Measurements from ENCODE around the gene U2AF2. TPM values are rescaled to one million over a fixed set of nuclear protein-coding genes. Genes with fewer than 3 reads are reported as not detected.

U2AF2 gene
- total RNA-seq, 2 experiments from 2014 or later, result 211 to 264 TPM

DNA sequence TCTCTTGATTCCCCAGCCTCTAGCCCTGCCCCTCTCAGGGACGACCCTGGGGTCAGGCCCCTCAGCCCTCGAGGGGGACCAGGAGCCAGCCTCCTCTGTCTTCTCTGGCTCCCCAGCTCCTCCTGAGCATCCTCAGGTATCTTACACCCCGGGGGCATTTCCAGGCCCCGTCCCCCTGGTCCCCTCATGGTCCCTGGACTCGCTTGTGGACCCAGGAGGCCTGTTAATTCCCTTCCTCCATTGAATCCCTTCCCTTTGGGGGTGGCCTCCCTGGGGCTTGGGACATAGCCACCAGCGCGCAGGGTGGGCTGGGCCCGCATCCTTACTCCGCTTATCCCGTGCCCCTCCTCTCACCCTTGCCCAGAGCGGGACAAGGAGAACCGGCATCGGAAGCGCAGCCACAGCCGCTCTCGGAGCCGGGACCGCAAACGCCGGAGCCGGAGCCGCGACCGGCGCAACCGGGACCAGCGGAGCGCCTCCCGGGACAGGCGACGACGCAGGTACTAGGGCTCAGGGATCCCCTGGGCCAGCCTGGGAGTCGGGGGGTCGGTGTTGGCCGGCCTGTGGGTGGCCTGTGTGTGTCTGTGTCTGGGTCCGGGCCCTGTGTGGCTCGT is 4.1 kb downstream of the U2AF2 start:
- POLR2A ChIA-PET, result no interaction called here
- Histone ChIP-seq H3K27ac (ENCODE audit: low read depth, low read length, poor library complexity, severe bottlenecking) (peak overlapping the region; percentile 90), H3K4me1 (ENCODE audit: insufficient read depth, low read length, poor library complexity, severe bottlenecking) (peaks cover 30% of the 10 kb centered on the region)

DNA sequence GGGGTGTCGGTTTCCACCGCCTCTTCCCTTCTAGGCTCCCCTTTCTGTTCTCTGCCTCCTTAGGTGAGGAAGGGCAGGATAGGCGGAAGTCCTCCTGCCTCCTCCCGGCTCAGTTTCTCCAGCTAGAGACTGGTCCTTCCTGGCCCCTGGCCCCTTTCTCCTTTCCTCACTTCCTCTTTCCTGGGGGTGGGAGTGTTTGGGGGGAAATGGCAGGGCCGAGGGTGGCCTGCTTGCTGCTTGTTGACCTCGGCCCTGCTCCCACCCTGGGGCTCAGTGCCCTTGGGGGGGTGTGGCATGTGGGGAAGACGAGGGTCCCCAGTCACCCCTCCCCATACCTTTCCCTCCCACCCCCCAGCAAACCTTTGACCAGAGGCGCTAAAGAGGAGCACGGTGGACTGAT is 5.0 kb downstream of the U2AF2 start:
- DNase-seq (ENCODE audit: low spot score), result no peak
- Histone ChIP-seq H3K9me3 (ENCODE audit: low read length) (no peaks in the 10 kb centered on the region), H3K36me3 (ENCODE audit: insufficient read depth, low read length) (peaks cover 93% of the 10 kb centered on the region), H3K9me2 (ENCODE audit: insufficient read depth, low read length) (no peaks in the 10 kb centered on the region), H3K27ac (ENCODE audit: low read depth, low read length, poor library complexity, severe bottlenecking) (peak overlapping the region; percentile 5), H3K4me1 (ENCODE audit: insufficient read depth, low read length, poor library complexity, severe bottlenecking) (peaks cover 30% of the 10 kb centered on the region), H4K20me1 (ENCODE audit: insufficient read depth, low read length) (peaks cover 42% of the 10 kb centered on the region), H3K4me2 (ENCODE audit: low read length) (no peak overlapping the region), H3K4me3 (ENCODE audit: low read depth, low read length, poor library complexity, severe bottlenecking) (no peak overlapping the region), H2AFZ (ENCODE audit: low read length) (no peak overlapping the region), H3K79me2 (ENCODE audit: insufficient read depth, low read depth, low read length) (peaks cover 81% of the 10 kb centered on the region)
- BruUV-seq (replicated peaks), result no TSS peak
- intact Hi-C loops (cut with micrococcal nuclease; ENCODE audit: unreplicated experiment), result no loop called here
- ChIA-PET POLR2A (no interaction called here), CTCF (ENCODE audit: unreplicated experiment) (no interaction called here)
- no peak for TF ChIP-seq EZH2phosphoT487 (IDR thresholded peaks at IDR 0.05; ENCODE audit: borderline replicate concordance, low read depth, low read length)
- TF ChIP-seq, protein P1, sequence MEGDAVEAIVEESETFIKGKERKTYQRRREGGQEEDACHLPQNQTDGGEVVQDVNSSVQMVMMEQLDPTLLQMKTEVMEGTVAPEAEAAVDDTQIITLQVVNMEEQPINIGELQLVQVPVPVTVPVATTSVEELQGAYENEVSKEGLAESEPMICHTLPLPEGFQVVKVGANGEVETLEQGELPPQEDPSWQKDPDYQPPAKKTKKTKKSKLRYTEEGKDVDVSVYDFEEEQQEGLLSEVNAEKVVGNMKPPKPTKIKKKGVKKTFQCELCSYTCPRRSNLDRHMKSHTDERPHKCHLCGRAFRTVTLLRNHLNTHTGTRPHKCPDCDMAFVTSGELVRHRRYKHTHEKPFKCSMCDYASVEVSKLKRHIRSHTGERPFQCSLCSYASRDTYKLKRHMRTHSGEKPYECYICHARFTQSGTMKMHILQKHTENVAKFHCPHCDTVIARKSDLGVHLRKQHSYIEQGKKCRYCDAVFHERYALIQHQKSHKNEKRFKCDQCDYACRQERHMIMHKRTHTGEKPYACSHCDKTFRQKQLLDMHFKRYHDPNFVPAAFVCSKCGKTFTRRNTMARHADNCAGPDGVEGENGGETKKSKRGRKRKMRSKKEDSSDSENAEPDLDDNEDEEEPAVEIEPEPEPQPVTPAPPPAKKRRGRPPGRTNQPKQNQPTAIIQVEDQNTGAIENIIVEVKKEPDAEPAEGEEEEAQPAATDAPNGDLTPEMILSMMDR (conservative IDR thresholded peaks at IDR 0.05; ENCODE audit: low read length), result no peak

More for the DNA sequence above, 4.1 kb downstream of the U2AF2 start:
- Histone ChIP-seq H3K4me2 (ENCODE audit: low read length) (peak overlapping the region; percentile 96), H3K4me3 (ENCODE audit: low read depth, low read length, poor library complexity, severe bottlenecking) (peak overlapping the region; percentile 87), H3K9me2 (ENCODE audit: insufficient read depth, low read length) (no peaks in the 10 kb centered on the region), H3K79me2 (ENCODE audit: insufficient read depth, low read depth, low read length) (peaks cover 81% of the 10 kb centered on the region), H3K9me3 (ENCODE audit: low read length) (no peaks in the 10 kb centered on the region), H3K36me3 (ENCODE audit: insufficient read depth, low read length) (peaks cover 84% of the 10 kb centered on the region), H4K20me1 (ENCODE audit: insufficient read depth, low read length) (peaks cover 42% of the 10 kb centered on the region), H2AFZ (ENCODE audit: low read length) (no peak overlapping the region)
- CTCF ChIA-PET (ENCODE audit: unreplicated experiment), result no interaction called here
- no peak for DNase-seq (ENCODE audit: low spot score)
- BruUV-seq (replicated peaks), result no TSS peak
- intact Hi-C loops (cut with micrococcal nuclease; ENCODE audit: unreplicated experiment), result no loop called here
- no peak for TF ChIP-seq EZH2phosphoT487 (IDR thresholded peaks at IDR 0.05; ENCODE audit: borderline replicate concordance, low read depth, low read length)
- TF ChIP-seq, protein P1 (conservative IDR thresholded peaks at IDR 0.05; ENCODE audit: low read length), result no peak

DNA sequence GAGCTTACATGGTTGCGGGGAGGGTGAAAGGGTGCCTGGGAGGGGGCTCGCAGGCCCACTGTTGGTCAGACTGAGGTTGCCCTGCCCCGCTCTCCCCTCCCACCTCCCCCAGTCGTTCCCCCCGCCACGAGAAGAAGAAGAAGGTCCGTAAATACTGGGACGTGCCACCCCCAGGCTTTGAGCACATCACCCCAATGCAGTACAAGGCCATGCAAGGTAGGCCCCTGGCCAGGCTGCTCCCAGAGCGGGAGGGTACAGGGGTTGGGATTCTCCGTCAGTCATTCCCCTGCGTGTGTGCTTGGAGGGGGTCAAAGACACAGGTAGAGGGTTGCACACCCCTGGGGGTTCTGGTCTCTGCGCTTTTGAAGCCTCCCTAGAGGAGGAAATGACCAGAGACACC is 5.6 kb downstream of the U2AF2 start:
- H3K9me2 ChIP-seq (ENCODE audit: insufficient read depth, low read length), result no peaks in the 10 kb centered on the region
- ChIA-PET POLR2A (no interaction called here), CTCF (ENCODE audit: unreplicated experiment) (no interaction called here)
- intact Hi-C loops (cut with micrococcal nuclease; ENCODE audit: unreplicated experiment), result no loop called here
- BruUV-seq (replicated peaks), result no TSS peak
- peaks cover 42% of the 10 kb centered on the region for H4K20me1 ChIP-seq (ENCODE audit: insufficient read depth, low read length)
- H3K4me1 ChIP-seq (ENCODE audit: insufficient read depth, low read length, poor library complexity, severe bottlenecking), result peaks cover 30% of the 10 kb centered on the region
- no peak for DNase-seq (ENCODE audit: low spot score)
- H3K27ac ChIP-seq (ENCODE audit: low read depth, low read length, poor library complexity, severe bottlenecking), result no peak overlapping the region
- H3K9me3 ChIP-seq (ENCODE audit: low read length), result no peaks in the 10 kb centered on the region
- H2AFZ ChIP-seq (ENCODE audit: low read length), result no peak overlapping the region
- H3K4me3 ChIP-seq (ENCODE audit: low read depth, low read length, poor library complexity, severe bottlenecking), result no peak overlapping the region
- H3K36me3 ChIP-seq (ENCODE audit: insufficient read depth, low read length), result peaks cover 96% of the 10 kb centered on the region
- no peak overlapping the region for H3K4me2 ChIP-seq (ENCODE audit: low read length)
- TF ChIP-seq EZH2phosphoT487 (IDR thresholded peaks at IDR 0.05; ENCODE audit: borderline replicate concordance, low read depth, low read length), result no peak
- TF ChIP-seq, protein P1 (conservative IDR thresholded peaks at IDR 0.05; ENCODE audit: low read length), result no peak
- H3K79me2 ChIP-seq (ENCODE audit: insufficient read depth, low read depth, low read length), result peaks cover 78% of the 10 kb centered on the region

Measured in OCI-LY7 (cell line).